GM23338 (cell line): ENCODE results near the gene NDUFS6. TPM values are rescaled to one million over a fixed set of nuclear protein-coding genes. Genes with fewer than 3 reads are reported as not detected.

Experiments used
- ATAC-seq: fragments of 200-7000 bp; cut with Tn5 transposase; 3 replicates; pipeline ENCODE4 v1.9.1; 2020
- DNase-seq: peaks from one replicate; pipeline ENCODE4 v3.0.0-alpha.2; 2015; ENCODE audit warnings: low spot score
- H2AFZ ChIP-seq: fragments of 200-600 bp; sonication (generic); 2 replicates; pipeline ENCODE4 v1.8.0; 2016; ENCODE audit warnings: antibody characterized with exemption, mild to moderate bottlenecking, moderate library complexity
- H3F3A ChIP-seq: fragments of 200-600 bp; sonication (generic); replicated peaks from 2 replicates; pipeline ENCODE4 v1.8.0; 2017; ENCODE audit warnings: antibody characterized with exemption, mixed run types, low read depth
- H3K27ac ChIP-seq: fragments of 200-600 bp; sonication (generic); 2 replicates; pipeline ENCODE4 v1.6.1; 2016; ENCODE audit warnings: low read depth
- H3K27me3 ChIP-seq: fragments of 200-600 bp; sonication (generic); 2 replicates; pipeline ENCODE4 v1.8.0; 2016; ENCODE audit warnings: mild to moderate bottlenecking, mixed run types, moderate library complexity; ENCODE audit not compliant: insufficient read depth
- H3K36me3 ChIP-seq: fragments of 200-600 bp; sonication (generic); 2 replicates; pipeline ENCODE4 v1.8.0; 2016; ENCODE audit warnings: mild to moderate bottlenecking; ENCODE audit not compliant: insufficient read depth
- H3K4me1 ChIP-seq: fragments of 200-600 bp; sonication (generic); 2 replicates; pipeline ENCODE4 v1.8.0; 2016; ENCODE audit warnings: mild to moderate bottlenecking, moderate library complexity; ENCODE audit not compliant: insufficient read depth
- H3K4me2 ChIP-seq: fragments of 200-600 bp; sonication (generic); 2 replicates; pipeline ENCODE4 v1.7.1; 2017; ENCODE audit warnings: mixed run types
- H3K4me3 ChIP-seq: fragments of 200-600 bp; sonication (generic); 2 replicates; pipeline ENCODE4 v1.6.1; 2016; ENCODE audit warnings: mixed run types
- H3K79me2 ChIP-seq: fragments of 200-600 bp; sonication (generic); replicated peaks from 2 replicates; pipeline ENCODE4 v1.8.0; 2017; ENCODE audit warnings: mild to moderate bottlenecking; ENCODE audit not compliant: insufficient read depth
- H3K9me2 ChIP-seq: fragments of 200-600 bp; sonication (generic); 2 replicates; pipeline ENCODE4 v1.8.0; 2017; ENCODE audit not compliant: insufficient read depth
- H4K20me1 ChIP-seq: fragments of 200-600 bp; sonication (generic); replicated peaks from 2 replicates; pipeline ENCODE4 v1.8.0; 2017; ENCODE audit warnings: mild to moderate bottlenecking; ENCODE audit not compliant: insufficient read depth
- H3K27ac Mint-ChIP-seq: 2 replicates; pipeline ENCODE4 v1.8.0; 2020; ENCODE audit warnings: inconsistent platforms, mild to moderate bottlenecking, moderate library complexity, mixed read lengths
- H3K27me3 Mint-ChIP-seq: 3 replicates; pipeline ENCODE4 v1.8.0; 2022; ENCODE audit warnings: low read depth, mild to moderate bottlenecking, moderate library complexity, mixed read lengths, inconsistent platforms; ENCODE audit not compliant: insufficient read depth, poor library complexity
- H3K36me3 Mint-ChIP-seq: 3 replicates; pipeline ENCODE4 v1.8.0; 2021; ENCODE audit warnings: low read depth, mild to moderate bottlenecking, inconsistent platforms, moderate library complexity, mixed read lengths
- H3K4me1 Mint-ChIP-seq: 3 replicates; pipeline ENCODE4 v1.8.0; 2020; ENCODE audit warnings: mild to moderate bottlenecking, inconsistent platforms, mixed read lengths
- H3K4me3 Mint-ChIP-seq: 3 replicates; pipeline ENCODE4 v1.8.0; 2021; ENCODE audit warnings: moderate library complexity, mild to moderate bottlenecking, inconsistent platforms, mixed read lengths
- H3K9me3 Mint-ChIP-seq: 3 replicates; pipeline ENCODE4 v1.8.0; 2020; ENCODE audit warnings: moderate library complexity, mild to moderate bottlenecking, inconsistent platforms, mixed read lengths
- CREB1 ChIP-seq: fragments of 250-450 bp; sonication (Bioruptor Pico); IDR thresholded peaks from 2 replicates; pipeline ENCODE4 v1.5.0; 2020; ENCODE audit warnings: low read depth, mild to moderate bottlenecking, moderate library complexity
- EZH2 ChIP-seq: fragments of 200-600 bp; sonication (generic); IDR thresholded peaks from one replicate; pipeline ENCODE4 v1.8.0; 2017; ENCODE audit warnings: antibody characterized with exemption, mild to moderate bottlenecking, low read depth; ENCODE audit not compliant: unreplicated experiment
- EZH2phosphoT487 ChIP-seq: fragments of 200-600 bp; sonication (generic); IDR thresholded peaks from one replicate; pipeline ENCODE4 v1.8.1; 2018; ENCODE audit warnings: antibody characterized with exemption; ENCODE audit not compliant: unreplicated experiment
- STAT1 ChIP-seq: IDR thresholded peaks from one replicate; pipeline ENCODE4 v1.6.1; 2016; ENCODE audit warnings: antibody characterized with exemption; ENCODE audit not compliant: unreplicated experiment
- ZNF114 ChIP-seq: fragments of 250-450 bp; sonication (Bioruptor Pico); IDR thresholded peaks from 2 replicates; pipeline ENCODE4 v1.5.0; 2020; ENCODE audit warnings: mild to moderate bottlenecking, moderate library complexity
- ZNF331 ChIP-seq: fragments of 250-450 bp; sonication (Bioruptor Pico); IDR thresholded peaks from 2 replicates; pipeline ENCODE4 v1.5.0; 2020; ENCODE audit warnings: low read depth, mild to moderate bottlenecking, moderate library complexity
- polyA plus RNA-seq: library from polyadenylated mRNA; unstranded; fragments of >200 nt; fragmentation: Nextera tagmentation; extraction: Ambion mirVana; gene quantifications from 2 replicates; pipeline ENCODE4 v1.2.1, GENCODE V29; 2016
- total RNA-seq: library from RNA; depleted of rRNA; stranded (reverse); fragments of >200 nt; shearing (Covaris generic); gene quantifications from 2 replicates; pipeline ENCODE4 v1.2.3, GENCODE V29; 2014
- TF ChIP-seq, protein P1 (sequence below): IDR thresholded peaks from 2 replicates; pipeline ENCODE4 v1.6.1; 2016; ENCODE audit warnings: antibody characterized with exemption
- TF ChIP-seq, protein P2 (sequence below): IDR thresholded peaks from one replicate; pipeline ENCODE4 v1.6.1; 2018; ENCODE audit warnings: antibody characterized with exemption; ENCODE audit not compliant: unreplicated experiment
- TF ChIP-seq, protein P3 (sequence below): fragments of 250-450 bp; sonication (Bioruptor Pico); IDR thresholded peaks from 2 replicates; pipeline ENCODE4 v1.5.0; 2020; ENCODE audit warnings: mild to moderate bottlenecking, moderate library complexity

NDUFS6 gene
- total and polyA plus RNA-seq, 2 experiments from 2014 or later = 94.8 to 289 TPM

DNA sequence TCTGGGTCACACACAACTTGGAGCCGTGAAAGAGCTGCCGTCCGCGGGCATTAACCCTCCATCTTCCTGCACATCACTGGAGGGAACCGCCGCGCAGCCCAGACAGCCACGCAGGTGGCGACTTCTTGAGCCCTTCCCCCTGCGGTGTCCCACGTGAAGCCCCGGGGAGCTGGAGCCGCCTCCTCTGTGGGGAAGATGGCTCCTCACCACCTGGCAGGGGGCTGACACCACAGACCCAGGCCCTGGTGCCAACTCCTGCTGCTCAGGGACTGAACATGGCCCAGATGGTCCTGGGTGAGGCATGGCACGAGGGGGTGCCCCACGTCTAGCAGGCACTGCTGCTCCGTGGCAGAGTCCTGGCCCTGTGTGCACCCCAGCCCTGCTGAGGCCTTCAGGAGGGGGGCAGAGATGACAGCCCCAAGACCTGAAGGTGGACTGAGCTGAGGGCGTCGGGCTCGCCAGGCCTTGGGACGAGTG is 38.9 kb downstream of the NDUFS6 start:
- no peaks in the 10 kb centered on the region for H3K36me3 ChIP-seq
- no peaks in the 10 kb centered on the region for H3K79me2 ChIP-seq
- no peak overlapping the region for H2AFZ ChIP-seq
- no peaks in the 10 kb centered on the region for H3F3A ChIP-seq
- Mint-ChIP-seq H3K4me3 (no peak overlapping the region), H3K27ac (no peak overlapping the region), H3K4me1 (peaks cover 21% of the 10 kb centered on the region), H3K27me3 (peaks cover 3% of the 10 kb centered on the region), H3K9me3 (no peaks in the 10 kb centered on the region), H3K36me3 (no peaks in the 10 kb centered on the region)
- H3K9me2 ChIP-seq = 0 out of 2 replicates have a peak, but pooled peaks cover 3% of the 10 kb centered on the region
- H3K4me2 ChIP-seq = no peak overlapping the region
- no peak overlapping the region for H3K4me3 ChIP-seq
- H3K4me1 ChIP-seq = no peaks in the 10 kb centered on the region
- no peak for DNase-seq
- no peak overlapping the region for H3K27ac ChIP-seq
- H4K20me1 ChIP-seq = no peaks in the 10 kb centered on the region
- ATAC-seq = no peak
- no peaks in the 10 kb centered on the region for H3K27me3 ChIP-seq
- TF ChIP-seq ZNF331 (CRISPR knock-in tag) (no peak), CREB1 (CRISPR knock-in tag) (no peak), EZH2phosphoT487 (no peak), EZH2 (no peak), ZNF114 (CRISPR knock-in tag) (no peak), STAT1 (no peak)
- TF ChIP-seq, protein P1, sequence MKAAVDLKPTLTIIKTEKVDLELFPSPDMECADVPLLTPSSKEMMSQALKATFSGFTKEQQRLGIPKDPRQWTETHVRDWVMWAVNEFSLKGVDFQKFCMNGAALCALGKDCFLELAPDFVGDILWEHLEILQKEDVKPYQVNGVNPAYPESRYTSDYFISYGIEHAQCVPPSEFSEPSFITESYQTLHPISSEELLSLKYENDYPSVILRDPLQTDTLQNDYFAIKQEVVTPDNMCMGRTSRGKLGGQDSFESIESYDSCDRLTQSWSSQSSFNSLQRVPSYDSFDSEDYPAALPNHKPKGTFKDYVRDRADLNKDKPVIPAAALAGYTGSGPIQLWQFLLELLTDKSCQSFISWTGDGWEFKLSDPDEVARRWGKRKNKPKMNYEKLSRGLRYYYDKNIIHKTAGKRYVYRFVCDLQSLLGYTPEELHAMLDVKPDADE = no peak
- TF ChIP-seq, protein P2, sequence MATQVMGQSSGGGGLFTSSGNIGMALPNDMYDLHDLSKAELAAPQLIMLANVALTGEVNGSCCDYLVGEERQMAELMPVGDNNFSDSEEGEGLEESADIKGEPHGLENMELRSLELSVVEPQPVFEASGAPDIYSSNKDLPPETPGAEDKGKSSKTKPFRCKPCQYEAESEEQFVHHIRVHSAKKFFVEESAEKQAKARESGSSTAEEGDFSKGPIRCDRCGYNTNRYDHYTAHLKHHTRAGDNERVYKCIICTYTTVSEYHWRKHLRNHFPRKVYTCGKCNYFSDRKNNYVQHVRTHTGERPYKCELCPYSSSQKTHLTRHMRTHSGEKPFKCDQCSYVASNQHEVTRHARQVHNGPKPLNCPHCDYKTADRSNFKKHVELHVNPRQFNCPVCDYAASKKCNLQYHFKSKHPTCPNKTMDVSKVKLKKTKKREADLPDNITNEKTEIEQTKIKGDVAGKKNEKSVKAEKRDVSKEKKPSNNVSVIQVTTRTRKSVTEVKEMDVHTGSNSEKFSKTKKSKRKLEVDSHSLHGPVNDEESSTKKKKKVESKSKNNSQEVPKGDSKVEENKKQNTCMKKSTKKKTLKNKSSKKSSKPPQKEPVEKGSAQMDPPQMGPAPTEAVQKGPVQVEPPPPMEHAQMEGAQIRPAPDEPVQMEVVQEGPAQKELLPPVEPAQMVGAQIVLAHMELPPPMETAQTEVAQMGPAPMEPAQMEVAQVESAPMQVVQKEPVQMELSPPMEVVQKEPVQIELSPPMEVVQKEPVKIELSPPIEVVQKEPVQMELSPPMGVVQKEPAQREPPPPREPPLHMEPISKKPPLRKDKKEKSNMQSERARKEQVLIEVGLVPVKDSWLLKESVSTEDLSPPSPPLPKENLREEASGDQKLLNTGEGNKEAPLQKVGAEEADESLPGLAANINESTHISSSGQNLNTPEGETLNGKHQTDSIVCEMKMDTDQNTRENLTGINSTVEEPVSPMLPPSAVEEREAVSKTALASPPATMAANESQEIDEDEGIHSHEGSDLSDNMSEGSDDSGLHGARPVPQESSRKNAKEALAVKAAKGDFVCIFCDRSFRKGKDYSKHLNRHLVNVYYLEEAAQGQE = no peak
- TF ChIP-seq, protein P3, sequence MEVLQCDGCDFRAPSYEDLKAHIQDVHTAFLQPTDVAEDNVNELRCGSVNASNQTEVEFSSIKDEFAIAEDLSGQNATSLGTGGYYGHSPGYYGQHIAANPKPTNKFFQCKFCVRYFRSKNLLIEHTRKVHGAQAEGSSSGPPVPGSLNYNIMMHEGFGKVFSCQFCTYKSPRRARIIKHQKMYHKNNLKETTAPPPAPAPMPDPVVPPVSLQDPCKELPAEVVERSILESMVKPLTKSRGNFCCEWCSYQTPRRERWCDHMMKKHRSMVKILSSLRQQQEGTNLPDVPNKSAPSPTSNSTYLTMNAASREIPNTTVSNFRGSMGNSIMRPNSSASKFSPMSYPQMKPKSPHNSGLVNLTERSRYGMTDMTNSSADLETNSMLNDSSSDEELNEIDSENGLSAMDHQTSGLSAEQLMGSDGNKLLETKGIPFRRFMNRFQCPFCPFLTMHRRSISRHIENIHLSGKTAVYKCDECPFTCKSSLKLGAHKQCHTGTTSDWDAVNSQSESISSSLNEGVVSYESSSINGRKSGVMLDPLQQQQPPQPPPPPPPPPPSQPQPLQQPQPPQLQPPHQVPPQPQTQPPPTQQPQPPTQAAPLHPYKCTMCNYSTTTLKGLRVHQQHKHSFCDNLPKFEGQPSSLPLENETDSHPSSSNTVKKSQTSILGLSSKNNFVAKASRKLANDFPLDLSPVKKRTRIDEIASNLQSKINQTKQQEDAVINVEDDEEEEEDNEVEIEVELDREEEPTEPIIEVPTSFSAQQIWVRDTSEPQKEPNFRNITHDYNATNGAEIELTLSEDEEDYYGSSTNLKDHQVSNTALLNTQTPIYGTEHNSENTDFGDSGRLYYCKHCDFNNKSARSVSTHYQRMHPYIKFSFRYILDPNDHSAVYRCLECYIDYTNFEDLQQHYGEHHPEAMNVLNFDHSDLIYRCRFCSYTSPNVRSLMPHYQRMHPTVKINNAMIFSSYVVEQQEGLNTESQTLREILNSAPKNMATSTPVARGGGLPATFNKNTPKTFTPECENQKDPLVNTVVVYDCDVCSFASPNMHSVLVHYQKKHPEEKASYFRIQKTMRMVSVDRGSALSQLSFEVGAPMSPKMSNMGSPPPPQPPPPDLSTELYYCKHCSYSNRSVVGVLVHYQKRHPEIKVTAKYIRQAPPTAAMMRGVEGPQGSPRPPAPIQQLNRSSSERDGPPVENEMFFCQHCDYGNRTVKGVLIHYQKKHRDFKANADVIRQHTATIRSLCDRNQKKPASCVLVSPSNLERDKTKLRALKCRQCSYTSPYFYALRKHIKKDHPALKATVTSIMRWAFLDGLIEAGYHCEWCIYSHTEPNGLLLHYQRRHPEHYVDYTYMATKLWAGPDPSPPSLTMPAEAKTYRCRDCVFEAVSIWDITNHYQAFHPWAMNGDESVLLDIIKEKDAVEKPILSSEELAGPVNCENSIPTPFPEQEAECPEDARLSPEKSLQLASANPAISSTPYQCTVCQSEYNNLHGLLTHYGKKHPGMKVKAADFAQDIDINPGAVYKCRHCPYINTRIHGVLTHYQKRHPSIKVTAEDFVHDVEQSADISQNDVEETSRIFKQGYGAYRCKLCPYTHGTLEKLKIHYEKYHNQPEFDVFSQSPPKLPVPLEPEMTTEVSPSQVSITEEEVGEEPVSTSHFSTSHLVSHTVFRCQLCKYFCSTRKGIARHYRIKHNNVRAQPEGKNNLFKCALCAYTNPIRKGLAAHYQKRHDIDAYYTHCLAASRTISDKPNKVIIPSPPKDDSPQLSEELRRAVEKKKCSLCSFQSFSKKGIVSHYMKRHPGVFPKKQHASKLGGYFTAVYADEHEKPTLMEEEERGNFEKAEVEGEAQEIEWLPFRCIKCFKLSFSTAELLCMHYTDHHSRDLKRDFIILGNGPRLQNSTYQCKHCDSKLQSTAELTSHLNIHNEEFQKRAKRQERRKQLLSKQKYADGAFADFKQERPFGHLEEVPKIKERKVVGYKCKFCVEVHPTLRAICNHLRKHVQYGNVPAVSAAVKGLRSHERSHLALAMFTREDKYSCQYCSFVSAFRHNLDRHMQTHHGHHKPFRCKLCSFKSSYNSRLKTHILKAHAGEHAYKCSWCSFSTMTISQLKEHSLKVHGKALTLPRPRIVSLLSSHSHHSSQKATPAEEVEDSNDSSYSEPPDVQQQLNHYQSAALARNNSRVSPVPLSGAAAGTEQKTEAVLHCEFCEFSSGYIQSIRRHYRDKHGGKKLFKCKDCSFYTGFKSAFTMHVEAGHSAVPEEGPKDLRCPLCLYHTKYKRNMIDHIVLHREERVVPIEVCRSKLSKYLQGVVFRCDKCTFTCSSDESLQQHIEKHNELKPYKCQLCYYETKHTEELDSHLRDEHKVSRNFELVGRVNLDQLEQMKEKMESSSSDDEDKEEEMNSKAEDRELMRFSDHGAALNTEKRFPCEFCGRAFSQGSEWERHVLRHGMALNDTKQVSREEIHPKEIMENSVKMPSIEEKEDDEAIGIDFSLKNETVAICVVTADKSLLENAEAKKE (CRISPR knock-in tag) = no peak
